ENCODE data around the gene AIFM3. TPM values are rescaled to one million over a fixed set of nuclear protein-coding genes. Genes with fewer than 3 reads are reported as not detected.

The AIFM3 gene
- total and polyA plus RNA-seq, 2 of the 13 experiments (the other 11 are each of a cell fraction or from before 2014, with no cell fraction given) = 9.0 to 15.3 TPM

DNA sequence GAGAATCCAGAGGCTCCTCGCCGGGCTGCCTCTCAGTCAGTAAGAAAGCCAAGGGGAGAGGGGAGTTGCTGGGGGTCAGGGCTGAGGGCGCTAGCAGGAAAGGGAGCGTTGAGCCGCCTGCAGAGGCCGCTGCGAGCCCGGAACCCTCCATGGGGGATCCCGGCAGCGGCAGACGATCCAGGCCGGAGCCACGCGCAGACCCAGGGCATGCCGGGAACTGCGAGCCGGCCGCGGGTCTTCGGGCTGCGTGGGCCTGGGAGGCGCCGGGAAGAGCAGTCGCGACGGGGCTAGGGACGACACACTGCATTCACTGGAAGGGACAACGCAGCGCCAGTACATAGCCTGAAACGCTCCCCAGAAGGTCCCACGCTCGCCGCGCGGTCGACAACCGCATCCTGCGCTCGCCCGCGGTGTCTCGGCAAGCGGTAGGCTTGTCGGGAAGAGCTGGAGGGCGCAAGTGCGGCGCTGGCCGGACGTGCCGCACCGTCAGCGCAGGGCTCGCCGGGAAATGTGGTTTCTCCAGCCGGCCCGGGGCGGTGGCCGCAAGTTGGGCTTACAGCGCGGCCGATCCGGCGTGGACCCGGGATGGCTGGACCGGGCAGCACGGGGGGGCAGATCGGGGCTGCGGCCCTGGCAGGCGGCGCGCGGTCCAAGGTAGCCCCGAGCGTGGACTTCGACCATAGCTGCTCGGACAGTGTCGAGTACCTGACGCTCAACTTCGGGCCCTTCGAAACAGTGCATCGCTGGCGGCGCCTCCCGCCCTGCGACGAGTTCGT is 14.9 kb downstream of the AIFM3 start, which contains the start of gene LZTR1 (continued):
- TF ChIP-seq TCF12 (IDR thresholded peaks at IDR 0.05) (no peak), TCF12 (CRISPR knock-in tag; IDR thresholded peaks at IDR 0.05) (peak; percentile 92), MAFG (CRISPR knock-in tag; IDR thresholded peaks at IDR 0.05) (0 out of 2 replicates have a peak, but pooled peaks have one; percentile 35), SP2 (CRISPR knock-in tag; IDR thresholded peaks at IDR 0.05) (peak; percentile 58), ZNF30 (CRISPR knock-in tag; IDR thresholded peaks at IDR 0.05) (peak; percentile 70; the same call in 1 of the 2 replicates), SNAPC2 (CRISPR knock-in tag; IDR thresholded peaks at IDR 0.05) (peak; percentile 97), XBP1 (CRISPR knock-in tag; IDR thresholded peaks at IDR 0.05) (0 out of 2 replicates have a peak, but pooled peaks have one; percentile 35), POGZ (CRISPR knock-in tag; IDR thresholded peaks at IDR 0.05) (peak; percentile 69), ZFP41 (CRISPR knock-in tag; IDR thresholded peaks at IDR 0.05; ENCODE audit: borderline replicate concordance) (no peak; the same call in 1 of the 2 replicates), DR1 (CRISPR knock-in tag; IDR thresholded peaks at IDR 0.05) (peak; percentile 72), KLF16 (CRISPR knock-in tag; IDR thresholded peaks at IDR 0.05) (peak in 1 of 2 experiments; percentile 91; a peak in 1 of 4 replicates), SP5 (CRISPR knock-in tag; IDR thresholded peaks at IDR 0.05; ENCODE audit: borderline replicate concordance, low read depth) (peak; percentile 47; the same call in 1 of the 2 replicates), NKX3-1 (CRISPR knock-in tag; IDR thresholded peaks at IDR 0.05) (peak; percentile 75), ZNF256 (CRISPR knock-in tag; conservative IDR thresholded peaks at IDR 0.05) (peak; percentile 89)
- TF ChIP-seq, protein P1, sequence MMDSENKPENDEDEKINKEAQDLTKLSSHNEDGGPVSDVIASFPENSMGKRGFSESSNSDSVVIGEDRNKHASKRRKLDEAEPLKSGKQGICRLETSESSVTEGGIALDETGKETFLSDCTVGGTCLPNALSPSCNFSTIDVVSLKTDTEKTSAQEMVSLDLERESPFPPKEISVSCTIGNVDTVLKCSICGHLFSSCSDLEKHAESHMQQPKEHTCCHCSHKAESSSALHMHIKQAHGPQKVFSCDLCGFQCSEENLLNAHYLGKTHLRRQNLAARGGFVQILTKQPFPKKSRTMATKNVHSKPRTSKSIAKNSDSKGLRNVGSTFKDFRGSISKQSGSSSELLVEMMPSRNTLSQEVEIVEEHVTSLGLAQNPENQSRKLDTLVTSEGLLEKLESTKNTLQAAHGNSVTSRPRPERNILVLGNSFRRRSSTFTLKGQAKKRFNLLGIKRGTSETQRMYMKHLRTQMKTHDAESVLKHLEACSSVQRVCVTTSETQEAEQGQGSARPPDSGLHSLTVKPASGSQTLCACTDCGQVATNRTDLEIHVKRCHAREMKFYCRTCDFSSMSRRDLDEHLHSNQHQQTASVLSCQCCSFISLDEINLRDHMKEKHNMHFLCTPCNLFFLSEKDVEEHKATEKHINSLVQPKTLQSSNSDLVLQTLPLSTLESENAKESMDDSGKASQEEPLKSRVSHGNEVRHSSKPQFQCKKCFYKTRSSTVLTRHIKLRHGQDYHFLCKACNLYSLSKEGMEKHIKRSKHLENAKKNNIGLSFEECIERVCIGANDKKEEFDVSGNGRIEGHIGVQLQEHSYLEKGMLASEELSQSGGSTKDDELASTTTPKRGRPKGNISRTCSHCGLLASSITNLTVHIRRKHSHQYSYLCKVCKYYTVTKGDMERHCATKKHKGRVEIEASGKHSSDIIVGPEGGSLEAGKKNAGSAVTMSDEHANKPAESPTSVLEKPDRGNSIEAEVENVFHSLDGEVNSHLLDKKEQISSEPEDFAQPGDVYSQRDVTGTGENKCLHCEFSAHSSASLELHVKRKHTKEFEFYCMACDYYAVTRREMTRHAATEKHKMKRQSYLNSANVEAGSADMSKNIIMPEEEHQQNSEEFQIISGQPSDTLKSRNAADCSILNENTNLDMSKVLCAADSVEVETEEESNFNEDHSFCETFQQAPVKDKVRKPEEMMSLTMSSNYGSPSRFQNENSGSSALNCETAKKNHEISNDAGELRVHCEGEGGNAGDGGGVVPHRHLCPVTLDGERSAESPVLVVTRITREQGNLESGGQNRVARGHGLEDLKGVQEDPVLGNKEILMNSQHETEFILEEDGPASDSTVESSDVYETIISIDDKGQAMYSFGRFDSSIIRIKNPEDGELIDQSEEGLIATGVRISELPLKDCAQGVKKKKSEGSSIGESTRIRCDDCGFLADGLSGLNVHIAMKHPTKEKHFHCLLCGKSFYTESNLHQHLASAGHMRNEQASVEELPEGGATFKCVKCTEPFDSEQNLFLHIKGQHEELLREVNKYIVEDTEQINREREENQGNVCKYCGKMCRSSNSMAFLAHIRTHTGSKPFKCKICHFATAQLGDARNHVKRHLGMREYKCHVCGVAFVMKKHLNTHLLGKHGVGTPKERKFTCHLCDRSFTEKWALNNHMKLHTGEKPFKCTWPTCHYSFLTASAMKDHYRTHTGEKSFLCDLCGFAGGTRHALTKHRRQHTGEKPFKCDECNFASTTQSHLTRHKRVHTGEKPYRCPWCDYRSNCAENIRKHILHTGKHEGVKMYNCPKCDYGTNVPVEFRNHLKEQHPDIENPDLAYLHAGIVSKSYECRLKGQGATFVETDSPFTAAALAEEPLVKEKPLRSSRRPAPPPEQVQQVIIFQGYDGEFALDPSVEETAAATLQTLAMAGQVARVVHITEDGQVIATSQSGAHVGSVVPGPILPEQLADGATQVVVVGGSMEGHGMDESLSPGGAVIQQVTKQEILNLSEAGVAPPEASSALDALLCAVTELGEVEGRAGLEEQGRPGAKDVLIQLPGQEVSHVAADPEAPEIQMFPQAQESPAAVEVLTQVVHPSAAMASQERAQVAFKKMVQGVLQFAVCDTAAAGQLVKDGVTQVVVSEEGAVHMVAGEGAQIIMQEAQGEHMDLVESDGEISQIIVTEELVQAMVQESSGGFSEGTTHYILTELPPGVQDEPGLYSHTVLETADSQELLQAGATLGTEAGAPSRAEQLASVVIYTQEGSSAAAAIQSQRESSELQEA (CRISPR knock-in tag; IDR thresholded peaks at IDR 0.05; ENCODE audit: not compliant biosample characterization) = peak; percentile 96
- TF ChIP-seq, protein P2, sequence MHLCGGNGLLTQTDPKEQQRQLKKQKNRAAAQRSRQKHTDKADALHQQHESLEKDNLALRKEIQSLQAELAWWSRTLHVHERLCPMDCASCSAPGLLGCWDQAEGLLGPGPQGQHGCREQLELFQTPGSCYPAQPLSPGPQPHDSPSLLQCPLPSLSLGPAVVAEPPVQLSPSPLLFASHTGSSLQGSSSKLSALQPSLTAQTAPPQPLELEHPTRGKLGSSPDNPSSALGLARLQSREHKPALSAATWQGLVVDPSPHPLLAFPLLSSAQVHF (CRISPR knock-in tag; IDR thresholded peaks at IDR 0.05) = no peak
- TF ChIP-seq, protein P3, sequence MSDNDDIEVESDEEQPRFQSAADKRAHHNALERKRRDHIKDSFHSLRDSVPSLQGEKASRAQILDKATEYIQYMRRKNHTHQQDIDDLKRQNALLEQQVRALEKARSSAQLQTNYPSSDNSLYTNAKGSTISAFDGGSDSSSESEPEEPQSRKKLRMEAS (IDR thresholded peaks at IDR 0.05) = peak; percentile 95
- TF ChIP-seq, protein P4, sequence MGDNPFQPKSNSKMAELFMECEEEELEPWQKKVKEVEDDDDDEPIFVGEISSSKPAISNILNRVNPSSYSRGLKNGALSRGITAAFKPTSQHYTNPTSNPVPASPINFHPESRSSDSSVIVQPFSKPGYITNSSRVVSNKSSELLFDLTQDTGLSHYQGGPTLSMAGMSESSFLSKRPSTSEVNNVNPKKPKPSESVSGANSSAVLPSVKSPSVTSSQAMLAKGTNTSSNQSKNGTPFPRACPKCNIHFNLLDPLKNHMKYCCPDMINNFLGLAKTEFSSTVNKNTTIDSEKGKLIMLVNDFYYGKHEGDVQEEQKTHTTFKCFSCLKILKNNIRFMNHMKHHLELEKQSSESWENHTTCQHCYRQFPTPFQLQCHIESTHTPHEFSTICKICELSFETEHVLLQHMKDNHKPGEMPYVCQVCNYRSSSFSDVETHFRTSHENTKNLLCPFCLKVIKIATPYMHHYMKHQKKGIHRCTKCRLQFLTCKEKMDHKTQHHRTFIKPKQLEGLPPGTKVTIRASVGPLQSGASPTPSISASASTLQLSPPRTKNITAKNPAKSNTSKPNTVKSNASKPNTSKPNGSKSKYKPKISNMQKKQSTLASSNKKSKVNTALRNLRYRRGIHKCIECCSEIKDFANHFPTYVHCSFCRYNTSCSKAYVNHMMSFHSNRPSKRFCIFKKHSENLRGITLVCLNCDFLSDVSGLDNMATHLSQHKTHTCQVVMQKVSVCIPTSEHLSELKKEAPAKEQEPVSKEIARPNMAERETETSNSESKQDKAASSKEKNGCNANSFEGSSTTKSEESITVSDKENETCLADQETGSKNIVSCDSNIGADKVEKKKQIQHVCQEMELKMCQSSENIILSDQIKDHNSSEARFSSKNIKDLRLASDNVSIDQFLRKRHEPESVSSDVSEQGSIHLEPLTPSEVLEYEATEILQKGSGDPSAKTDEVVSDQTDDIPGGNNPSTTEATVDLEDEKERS (CRISPR knock-in tag; IDR thresholded peaks at IDR 0.05) = peak; percentile 91
